Smooth muscle cell (in vitro differentiated cells): ENCODE results near the gene UPB1. TPM values are rescaled to one million over a fixed set of nuclear protein-coding genes. Genes with fewer than 3 reads are reported as not detected.

Source experiments
- DNase-seq: peaks from one replicate; lab custom pipeline; 2025; ENCODE audit not compliant: unreplicated experiment; lab: John Stamatoyannopoulos, UW
- H2AFZ ChIP-seq: fragments of 200-600 bp; sonication (generic); 2 replicates; pipeline ENCODE4 v1.6.0; 2016; ENCODE audit warnings: antibody characterized with exemption, low read depth, mild to moderate bottlenecking
- H3F3A ChIP-seq: fragments of 200-600 bp; sonication (generic); 2 replicates; pipeline ENCODE4 v1.6.0; 2017; ENCODE audit warnings: antibody characterized with exemption, low read depth
- H3K27ac ChIP-seq: fragments of 200-600 bp; sonication (generic); 2 replicates; pipeline ENCODE4 v1.5.1; 2016; ENCODE audit warnings: low read depth, mild to moderate bottlenecking
- H3K27me3 ChIP-seq: fragments of 200-600 bp; sonication (generic); 2 replicates; pipeline ENCODE4 v1.6.1; 2016; ENCODE audit warnings: low read depth, mild to moderate bottlenecking
- H3K36me3 ChIP-seq: fragments of 200-600 bp; sonication (generic); 2 replicates; pipeline ENCODE4 v1.5.1; 2016; ENCODE audit warnings: low read depth
- H3K4me1 ChIP-seq: fragments of 200-600 bp; sonication (generic); 2 replicates; pipeline ENCODE4 v1.5.1; 2016; ENCODE audit warnings: low read depth
- H3K4me2 ChIP-seq: fragments of 200-600 bp; sonication (generic); 2 replicates; pipeline ENCODE4 v1.6.0; 2016; ENCODE audit warnings: mild to moderate bottlenecking
- H3K4me3 ChIP-seq: fragments of 200-600 bp; sonication (generic); 2 replicates; pipeline ENCODE4 v1.5.1; 2016; ENCODE audit warnings: mild to moderate bottlenecking
- H3K79me2 ChIP-seq: fragments of 200-600 bp; sonication (generic); 2 replicates; pipeline ENCODE4 v1.6.0; 2016; ENCODE audit warnings: low read depth, mild to moderate bottlenecking
- H3K9ac ChIP-seq: fragments of 200-600 bp; sonication (generic); 2 replicates; pipeline ENCODE4 v1.6.0; 2016; ENCODE audit warnings: low read depth
- H3K9me3 ChIP-seq: fragments of 200-600 bp; sonication (generic); replicated peaks from 2 replicates; pipeline ENCODE4 v1.5.1; 2016; ENCODE audit warnings: low read depth
- H4K20me1 ChIP-seq: fragments of 200-600 bp; sonication (generic); 2 replicates; pipeline ENCODE4 v1.6.0; 2016; ENCODE audit warnings: low read depth
- WGBS: methylation state at CpG from one replicate; pipeline ENCODE4 v1.1.7; 2016; ENCODE audit warnings: low lambda C conversion rate; 5-methylcytosine and 5-hydroxymethylcytosine counted together
- polyA plus RNA-seq: library from polyadenylated mRNA; unstranded; fragments of >200 nt; fragmentation: Nextera tagmentation; extraction: Ambion mirVana; gene quantifications from 2 replicates; pipeline ENCODE4 v1.2.1, GENCODE V29; 2016
- total RNA-seq: library from RNA; depleted of rRNA; stranded (reverse); fragments of >200 nt; gene quantifications from 2 replicates; pipeline ENCODE4 v1.2.3, GENCODE V29; 2014
- TF ChIP-seq, protein P1 (sequence below): fragments of 200-600 bp; sonication (generic); IDR thresholded peaks from 2 replicates; pipeline ENCODE4 v1.5.1; 2017; ENCODE audit warnings: borderline replicate concordance, mild to moderate bottlenecking, antibody characterized with exemption; ENCODE audit not compliant: insufficient read depth, poor library complexity, severe bottlenecking

UPB1 gene
- total and polyA plus RNA-seq, 2 experiments from 2014 or later, result 0.21 TPM; not detected in 1

DNA sequence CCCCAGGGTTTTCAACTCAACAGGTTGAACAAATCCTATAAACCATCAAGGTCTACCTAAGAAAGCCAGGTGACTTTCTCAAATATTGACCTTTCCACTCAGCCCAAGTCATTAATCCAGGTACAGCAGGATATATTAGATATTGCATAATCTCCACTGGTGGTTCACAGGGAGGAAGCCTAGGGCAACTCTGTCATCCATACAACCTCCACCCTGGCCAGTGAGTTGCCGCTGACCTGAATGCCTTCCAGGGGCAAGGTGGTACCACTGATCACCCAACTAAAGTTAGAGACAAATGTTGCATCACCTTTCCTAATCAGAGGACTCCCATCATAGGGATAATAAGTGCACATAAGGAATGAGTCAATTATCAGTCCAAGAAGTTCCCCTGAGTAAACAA, 36.9 kb downstream of the UPB1 start:
- WGBS, result 97% methylated on average over 1 of the region's 1 CpG
- TF ChIP-seq, protein P1, sequence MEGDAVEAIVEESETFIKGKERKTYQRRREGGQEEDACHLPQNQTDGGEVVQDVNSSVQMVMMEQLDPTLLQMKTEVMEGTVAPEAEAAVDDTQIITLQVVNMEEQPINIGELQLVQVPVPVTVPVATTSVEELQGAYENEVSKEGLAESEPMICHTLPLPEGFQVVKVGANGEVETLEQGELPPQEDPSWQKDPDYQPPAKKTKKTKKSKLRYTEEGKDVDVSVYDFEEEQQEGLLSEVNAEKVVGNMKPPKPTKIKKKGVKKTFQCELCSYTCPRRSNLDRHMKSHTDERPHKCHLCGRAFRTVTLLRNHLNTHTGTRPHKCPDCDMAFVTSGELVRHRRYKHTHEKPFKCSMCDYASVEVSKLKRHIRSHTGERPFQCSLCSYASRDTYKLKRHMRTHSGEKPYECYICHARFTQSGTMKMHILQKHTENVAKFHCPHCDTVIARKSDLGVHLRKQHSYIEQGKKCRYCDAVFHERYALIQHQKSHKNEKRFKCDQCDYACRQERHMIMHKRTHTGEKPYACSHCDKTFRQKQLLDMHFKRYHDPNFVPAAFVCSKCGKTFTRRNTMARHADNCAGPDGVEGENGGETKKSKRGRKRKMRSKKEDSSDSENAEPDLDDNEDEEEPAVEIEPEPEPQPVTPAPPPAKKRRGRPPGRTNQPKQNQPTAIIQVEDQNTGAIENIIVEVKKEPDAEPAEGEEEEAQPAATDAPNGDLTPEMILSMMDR, result no peak

DNA sequence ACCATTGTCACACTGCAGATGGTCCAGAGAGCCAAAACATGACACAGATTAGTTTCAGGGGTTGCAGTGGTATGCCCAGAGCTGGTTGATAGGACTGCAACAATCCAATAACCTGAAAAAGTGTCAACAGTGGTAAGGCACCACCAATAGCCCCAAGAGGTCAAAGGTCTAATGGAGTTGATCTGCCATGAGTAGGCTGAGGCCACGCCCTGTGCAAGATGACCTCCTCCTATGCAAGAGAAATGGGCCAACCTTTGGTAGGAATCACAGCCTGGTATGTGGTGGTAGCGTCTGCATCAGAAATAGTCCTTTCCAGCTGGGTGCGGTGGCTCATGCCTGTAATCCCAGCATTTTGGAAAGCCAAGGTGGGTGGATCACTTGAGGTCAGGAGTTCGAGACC, 40.2 kb downstream of the UPB1 start:
- no peaks in the 10 kb centered on the region for H3K9me3 ChIP-seq
- DNase-seq, result no peak
- H3K36me3 ChIP-seq, result no peaks in the 10 kb centered on the region
- H3K4me2 ChIP-seq, result no peak overlapping the region
- WGBS, result 100% methylated on average over 4 of the region's 4 CpGs
- H2AFZ ChIP-seq, result no peak overlapping the region
- no peaks in the 10 kb centered on the region for H3F3A ChIP-seq
- no peaks in the 10 kb centered on the region for H3K4me1 ChIP-seq
- H4K20me1 ChIP-seq, result peaks cover under 1% of the 10 kb centered on the region
- H3K27ac ChIP-seq, result no peak overlapping the region
- no peaks in the 10 kb centered on the region for H3K79me2 ChIP-seq
- TF ChIP-seq, protein P1, result no peak
- no peaks in the 10 kb centered on the region for H3K27me3 ChIP-seq
- H3K9ac ChIP-seq, result no peak overlapping the region
- no peak overlapping the region for H3K4me3 ChIP-seq

More for the DNA sequence above, 36.9 kb downstream of the UPB1 start:
- no peaks in the 10 kb centered on the region for H4K20me1 ChIP-seq
- no peak overlapping the region for H3K4me3 ChIP-seq
- no peaks in the 10 kb centered on the region for H3K27me3 ChIP-seq
- no peak overlapping the region for H3K4me2 ChIP-seq
- no peaks in the 10 kb centered on the region for H3F3A ChIP-seq
- no peak for DNase-seq
- no peak overlapping the region for H3K9ac ChIP-seq
- no peaks in the 10 kb centered on the region for H3K4me1 ChIP-seq
- no peaks in the 10 kb centered on the region for H3K79me2 ChIP-seq
- H3K36me3 ChIP-seq, result no peaks in the 10 kb centered on the region
- no peaks in the 10 kb centered on the region for H3K9me3 ChIP-seq
- H2AFZ ChIP-seq, result no peak overlapping the region
- H3K27ac ChIP-seq, result no peak overlapping the region

DNA sequence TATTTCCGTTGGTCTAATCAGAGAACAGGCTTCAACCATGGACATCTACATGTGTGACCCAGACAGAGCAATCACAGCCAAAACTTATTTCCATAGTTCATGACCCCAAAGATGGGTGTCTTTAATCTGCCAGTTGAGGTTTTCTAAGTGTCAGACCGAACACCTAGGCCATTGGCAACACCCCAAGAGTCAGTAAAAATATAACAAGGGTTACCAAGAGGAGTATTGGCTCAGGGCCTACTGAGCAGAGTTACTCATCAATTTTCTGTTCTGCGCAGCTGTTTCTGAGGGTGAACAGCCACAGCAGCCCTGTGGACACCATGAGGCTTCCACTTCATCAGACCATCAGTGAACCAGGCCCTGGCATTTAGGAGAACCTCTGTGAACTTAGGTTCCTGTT, 41.0 kb downstream of the UPB1 start:
- no peak overlapping the region for H3K4me3 ChIP-seq
- TF ChIP-seq, protein P1, result no peak
- 80% methylated on average over 3 of the region's 3 CpGs for WGBS

DNA sequence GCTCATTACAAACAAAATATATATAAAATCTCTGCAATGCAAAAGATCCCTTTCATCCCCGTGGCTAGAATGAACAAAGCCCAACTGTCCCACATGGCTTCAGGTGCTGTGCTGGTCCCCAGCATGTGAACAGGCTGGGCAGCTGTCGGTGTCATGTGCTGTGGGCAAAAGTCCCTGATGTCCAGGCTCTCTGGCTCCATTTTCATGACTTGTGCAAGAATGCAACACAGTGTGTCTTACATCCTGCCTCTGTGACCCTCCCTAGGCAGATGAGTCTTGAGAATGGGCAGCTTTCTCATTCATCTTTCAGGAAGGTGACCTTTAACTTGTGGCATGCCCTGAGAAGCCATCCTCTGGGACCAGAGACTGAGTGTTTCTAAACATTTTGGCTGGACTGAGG, 45.3 kb downstream of the UPB1 start:
- Histone ChIP-seq H3K9ac (no peak overlapping the region), H3K4me1 (no peaks in the 10 kb centered on the region), H2AFZ (no peak overlapping the region), H3K36me3 (no peaks in the 10 kb centered on the region), H3F3A (no peaks in the 10 kb centered on the region), H3K79me2 (no peaks in the 10 kb centered on the region), H4K20me1 (peaks cover 8% of the 10 kb centered on the region), H3K9me3 (no peaks in the 10 kb centered on the region), H3K27ac (no peak overlapping the region), H3K27me3 (no peaks in the 10 kb centered on the region), H3K4me3 (no peak overlapping the region), H3K4me2 (no peak overlapping the region)
- DNase-seq, result no peak
- 98% methylated on average over 2 of the region's 2 CpGs for WGBS
- TF ChIP-seq, protein P1, result no peak

More for the DNA sequence above, 41.0 kb downstream of the UPB1 start:
- Histone ChIP-seq H3K36me3 (no peaks in the 10 kb centered on the region), H3K79me2 (no peaks in the 10 kb centered on the region), H4K20me1 (peaks cover 3% of the 10 kb centered on the region), H3K9me3 (no peaks in the 10 kb centered on the region), H3F3A (no peaks in the 10 kb centered on the region), H3K27ac (no peak overlapping the region), H3K9ac (no peak overlapping the region), H2AFZ (no peak overlapping the region), H3K4me2 (no peak overlapping the region), H3K4me1 (no peaks in the 10 kb centered on the region), H3K27me3 (no peaks in the 10 kb centered on the region)
- no peak for DNase-seq
